Astrocyte of the cerebellum (primary cell): Measurements from ENCODE around the gene TGFBI.

ENCODE experiments used
- DNase-seq: peaks from one replicate; pipeline ENCODE4 v3.0.0-alpha.2; 2011; ENCODE audit warnings: low read depth
- H3K4me3 ChIP-seq: 2 replicates; pipeline ENCODE4 v1.5.1; 2011; ENCODE audit warnings: mild to moderate bottlenecking, low read depth, low read length, moderate library complexity
- in situ Hi-C: cut with HindIII; loops from 2 replicates; pipeline ENCODE4 v1.10.0; 2017; ENCODE audit warnings: low sequenced_read_pairs
- TF ChIP-seq, protein P1 (sequence below): IDR thresholded peaks from 2 replicates; pipeline ENCODE4 v1.5.1; 2012; ENCODE audit warnings: low read length, low read depth, moderate library complexity, mild to moderate bottlenecking; ENCODE audit errors: missing control alignments

Gene TGFBI

DNA sequence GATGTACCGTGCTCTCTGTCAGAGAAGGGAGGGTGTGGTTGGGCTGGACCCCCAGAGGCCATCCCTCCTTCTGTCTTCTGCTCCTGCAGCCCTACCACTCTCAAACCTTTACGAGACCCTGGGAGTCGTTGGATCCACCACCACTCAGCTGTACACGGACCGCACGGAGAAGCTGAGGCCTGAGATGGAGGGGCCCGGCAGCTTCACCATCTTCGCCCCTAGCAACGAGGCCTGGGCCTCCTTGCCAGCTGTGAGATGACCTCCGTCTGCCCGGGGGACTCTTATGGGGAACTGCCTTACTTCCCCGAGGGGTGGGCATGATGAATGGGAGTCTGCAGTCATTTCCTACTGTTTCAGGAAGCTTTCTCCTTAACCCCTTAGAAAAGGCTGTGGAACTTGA, 17.5 kb downstream of the TGFBI start:
- no peak overlapping the region for H3K4me3 ChIP-seq
- TF ChIP-seq, protein P1, sequence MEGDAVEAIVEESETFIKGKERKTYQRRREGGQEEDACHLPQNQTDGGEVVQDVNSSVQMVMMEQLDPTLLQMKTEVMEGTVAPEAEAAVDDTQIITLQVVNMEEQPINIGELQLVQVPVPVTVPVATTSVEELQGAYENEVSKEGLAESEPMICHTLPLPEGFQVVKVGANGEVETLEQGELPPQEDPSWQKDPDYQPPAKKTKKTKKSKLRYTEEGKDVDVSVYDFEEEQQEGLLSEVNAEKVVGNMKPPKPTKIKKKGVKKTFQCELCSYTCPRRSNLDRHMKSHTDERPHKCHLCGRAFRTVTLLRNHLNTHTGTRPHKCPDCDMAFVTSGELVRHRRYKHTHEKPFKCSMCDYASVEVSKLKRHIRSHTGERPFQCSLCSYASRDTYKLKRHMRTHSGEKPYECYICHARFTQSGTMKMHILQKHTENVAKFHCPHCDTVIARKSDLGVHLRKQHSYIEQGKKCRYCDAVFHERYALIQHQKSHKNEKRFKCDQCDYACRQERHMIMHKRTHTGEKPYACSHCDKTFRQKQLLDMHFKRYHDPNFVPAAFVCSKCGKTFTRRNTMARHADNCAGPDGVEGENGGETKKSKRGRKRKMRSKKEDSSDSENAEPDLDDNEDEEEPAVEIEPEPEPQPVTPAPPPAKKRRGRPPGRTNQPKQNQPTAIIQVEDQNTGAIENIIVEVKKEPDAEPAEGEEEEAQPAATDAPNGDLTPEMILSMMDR, result no peak
- no peak for DNase-seq
- in situ Hi-C loops, result no loop called here

DNA sequence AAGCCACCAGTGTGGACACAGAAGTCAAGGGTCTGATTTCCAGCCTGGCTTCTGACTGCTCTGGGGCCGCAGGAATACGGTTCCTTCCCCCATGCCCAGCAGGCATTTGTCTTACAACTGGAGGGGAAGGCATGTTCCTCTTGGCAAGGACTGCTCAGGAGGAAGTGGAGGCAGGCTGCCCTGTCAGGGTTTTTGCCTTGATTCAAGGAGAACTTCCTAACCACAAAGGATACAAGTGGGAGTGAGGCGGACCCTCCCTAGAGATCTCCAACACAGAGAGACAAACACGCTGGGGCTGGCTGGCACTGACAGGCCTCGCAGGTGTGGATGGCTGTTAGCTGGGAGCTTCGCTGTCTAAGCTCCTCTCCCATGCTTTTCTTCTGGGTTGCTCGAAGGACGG, 19.1 kb downstream of the TGFBI start:
- no peak overlapping the region for H3K4me3 ChIP-seq
- TF ChIP-seq, protein P1, result no peak
- in situ Hi-C loops, result no loop called here
- no peak for DNase-seq

DNA sequence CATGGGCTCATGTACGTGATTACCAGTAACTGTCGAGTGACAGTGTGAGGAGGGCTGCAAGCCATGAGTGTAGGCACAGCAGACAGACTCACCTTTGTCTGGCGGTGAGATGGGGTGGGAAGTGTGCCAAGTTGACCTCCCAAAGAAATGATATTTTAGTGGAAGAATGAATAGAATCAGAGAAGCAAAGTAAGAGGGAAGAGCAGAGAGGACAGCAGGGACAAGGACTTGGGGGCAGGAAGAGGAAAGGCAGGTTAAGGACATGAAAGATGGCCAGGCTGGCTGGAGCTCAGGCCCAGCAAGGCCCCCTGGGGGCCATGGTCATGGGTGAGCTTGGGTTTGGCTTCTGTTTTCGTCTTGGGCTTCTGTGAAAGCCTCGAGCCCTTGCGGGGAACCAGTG, 20.2 kb downstream of the TGFBI start:
- H3K4me3 ChIP-seq, result no peak overlapping the region
- in situ Hi-C loops, result no loop called here
- no peak for DNase-seq
- TF ChIP-seq, protein P1, result no peak

DNA sequence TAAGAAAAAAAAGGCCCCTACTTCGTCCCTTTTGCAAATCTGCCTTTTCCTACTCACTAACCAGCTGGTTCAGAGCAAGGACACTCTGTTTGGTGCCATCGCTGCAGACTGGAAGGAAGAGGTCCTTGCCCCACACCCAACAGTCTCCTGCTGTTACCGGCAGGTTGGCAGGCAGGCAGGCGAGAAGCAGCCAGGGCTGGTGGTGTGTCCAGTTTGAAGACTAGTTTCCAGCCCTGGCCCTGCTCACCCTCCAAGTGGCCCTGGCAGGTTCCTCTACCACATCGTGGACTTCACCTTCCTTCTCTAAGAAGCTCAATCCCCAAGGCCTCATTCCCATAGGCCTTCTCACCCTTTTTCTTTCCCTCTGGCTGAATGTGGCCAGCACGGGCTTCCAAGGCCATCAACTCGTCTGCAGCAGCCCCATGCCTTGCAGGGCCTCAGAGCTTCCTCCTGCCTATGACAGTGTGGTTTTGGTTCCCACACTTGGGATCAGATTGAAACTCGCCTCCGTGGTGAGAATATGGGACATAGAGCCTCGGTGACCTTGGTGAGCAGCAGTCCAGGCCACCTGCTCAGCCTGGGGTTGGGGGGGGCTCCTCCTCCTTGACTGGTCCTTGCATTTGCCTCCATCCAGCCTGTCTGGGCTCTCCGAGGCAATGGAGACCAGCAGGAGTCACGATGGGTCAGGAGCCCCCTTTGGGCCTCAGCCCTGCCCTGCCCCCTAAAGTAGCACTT, 22.9 kb downstream of the TGFBI start:
- in situ Hi-C loops, result no loop called here
- TF ChIP-seq, protein P1, result no peak
- DNase-seq, result no peak
- no peak overlapping the region for H3K4me3 ChIP-seq

DNA sequence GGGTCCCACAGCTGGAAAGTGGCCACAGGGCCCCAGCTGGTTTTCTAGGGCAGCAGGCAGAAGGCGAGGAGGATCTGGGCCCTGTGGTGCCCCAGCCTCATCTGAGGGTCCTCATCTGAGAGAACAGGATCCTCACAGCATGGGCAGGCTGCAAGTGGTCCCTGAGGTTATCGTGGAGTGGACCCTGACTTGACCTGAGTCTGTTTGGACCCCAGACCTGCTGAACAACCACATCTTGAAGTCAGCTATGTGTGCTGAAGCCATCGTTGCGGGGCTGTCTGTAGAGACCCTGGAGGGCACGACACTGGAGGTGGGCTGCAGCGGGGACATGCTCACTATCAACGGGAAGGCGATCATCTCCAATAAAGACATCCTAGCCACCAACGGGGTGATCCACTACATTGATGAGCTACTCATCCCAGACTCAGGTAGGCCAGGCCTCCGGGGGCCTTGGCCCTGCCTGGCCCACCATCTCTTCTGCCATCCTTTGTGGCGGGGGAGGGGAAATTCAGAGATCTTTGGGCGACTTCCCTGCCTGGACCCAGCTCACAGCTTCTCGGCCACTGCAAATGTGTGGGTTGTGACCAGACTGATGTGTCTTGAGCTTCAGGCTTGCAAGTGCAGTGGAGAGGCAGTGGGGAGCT, 24.0 kb downstream of the TGFBI start:
- DNase-seq, result no peak
- TF ChIP-seq, protein P1, result no peak
- in situ Hi-C loops, result no loop called here
- no peak overlapping the region for H3K4me3 ChIP-seq

DNA sequence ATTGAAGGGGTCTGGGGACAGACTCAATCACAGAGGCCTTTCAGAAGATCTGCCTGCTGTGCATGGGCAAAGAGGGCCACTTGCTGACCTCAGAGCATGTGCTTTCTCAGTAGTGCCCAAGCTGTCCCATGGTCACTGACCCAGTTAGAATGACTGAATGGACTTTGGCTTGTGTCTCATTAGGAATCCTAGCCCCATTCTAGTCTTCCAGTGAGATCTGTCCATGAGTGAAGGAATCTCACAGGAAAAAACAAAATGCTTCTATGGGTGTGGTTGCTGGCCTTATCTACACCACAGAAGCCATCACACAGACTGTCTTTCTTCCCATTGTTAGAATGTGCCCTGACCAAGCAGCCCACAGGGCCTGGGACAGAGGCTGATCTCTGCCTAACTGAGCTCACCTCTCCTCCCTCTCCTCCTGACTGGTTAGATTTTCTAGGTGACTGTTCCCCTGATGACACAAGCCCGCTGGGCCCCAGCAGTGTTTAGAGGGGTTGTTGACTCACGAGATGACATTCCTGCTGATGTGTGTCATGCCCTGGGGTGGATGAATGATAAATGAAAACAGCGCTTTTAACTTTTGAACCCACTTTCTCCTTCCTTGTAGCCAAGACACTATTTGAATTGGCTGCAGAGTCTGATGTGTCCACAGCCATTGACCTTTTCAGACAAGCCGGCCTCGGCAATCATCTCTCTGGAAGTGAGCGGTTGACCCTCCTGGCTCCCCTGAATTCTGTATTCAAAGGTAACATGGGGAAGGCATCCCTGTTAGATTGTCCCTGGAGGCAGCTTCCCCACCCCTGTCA, 24.8 kb downstream of the TGFBI start:
- in situ Hi-C loops, result no loop called here
- TF ChIP-seq, protein P1, result no peak
- H3K4me3 ChIP-seq, result no peak overlapping the region
- peak; percentile 56 for DNase-seq
